HG02798 (cell line): ENCODE measurements around the gene RPS2.
A peak's percentile ranks its signal among the peaks of the same experiment; 100 is the strongest.
"Not testable (repeated sequence)": the region's sequence is repeated elsewhere in the genome, so short reads cannot be mapped to it uniquely, and the experiment has no call there.

Source experiments
- ATAC-seq: cut with Tn5 transposase; IDR thresholded peaks from one replicate; pipeline ENCODE4 v1.9.1; 2021; ENCODE audit warnings: mild to moderate bottlenecking; ENCODE audit not compliant: unreplicated experiment, poor library complexity

RPS2 gene

DNA sequence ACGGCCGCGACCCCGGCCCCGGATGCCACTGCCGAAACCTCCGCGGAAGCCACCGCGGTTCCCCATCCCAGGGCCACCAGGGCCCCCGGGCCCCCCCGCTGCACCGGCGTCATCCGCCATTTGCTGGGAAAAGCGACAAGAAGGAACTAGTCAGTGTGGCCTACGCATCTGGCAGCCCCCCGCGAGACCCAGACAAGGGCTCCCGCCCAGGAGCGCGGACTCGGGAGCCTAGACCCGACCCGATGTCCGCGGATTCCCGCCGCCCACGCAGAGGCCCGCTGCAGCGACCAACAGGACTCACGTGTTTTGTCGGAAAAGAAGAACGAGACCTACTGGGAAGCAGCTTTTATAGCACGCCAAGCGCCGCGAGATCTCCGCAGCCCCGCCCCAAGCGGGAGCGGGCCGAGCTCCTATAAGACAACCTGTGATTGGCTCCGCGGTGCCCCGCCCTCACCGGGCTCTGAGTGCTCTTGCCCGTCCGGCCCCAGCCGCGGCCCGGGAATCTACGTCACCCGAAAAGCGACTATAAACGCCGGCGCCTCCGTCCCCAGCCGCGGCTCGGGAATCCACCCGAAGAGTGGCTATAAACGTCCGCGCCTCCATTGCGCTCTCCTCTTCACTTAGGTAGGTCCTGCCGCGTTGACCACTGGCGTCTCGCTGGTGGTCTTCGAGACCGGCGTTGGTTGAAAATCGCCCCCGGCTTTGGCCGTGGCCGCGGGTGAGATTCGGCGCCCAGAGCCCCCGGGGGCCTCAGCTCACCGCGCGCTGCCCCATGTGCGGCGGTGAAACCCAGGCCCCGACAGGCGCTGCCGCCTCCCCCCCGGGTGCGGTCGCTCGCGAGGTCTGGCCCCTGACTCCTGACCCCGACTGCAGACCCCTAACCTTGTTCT is at the start of gene RPS2:
Gene RPS2 (minus strand): TSS at position 321 of the 890 bp plus-strand sequence. CDS start 201 bp downstream, at position 120.
- ATAC-seq = peak; percentile 89

DNA sequence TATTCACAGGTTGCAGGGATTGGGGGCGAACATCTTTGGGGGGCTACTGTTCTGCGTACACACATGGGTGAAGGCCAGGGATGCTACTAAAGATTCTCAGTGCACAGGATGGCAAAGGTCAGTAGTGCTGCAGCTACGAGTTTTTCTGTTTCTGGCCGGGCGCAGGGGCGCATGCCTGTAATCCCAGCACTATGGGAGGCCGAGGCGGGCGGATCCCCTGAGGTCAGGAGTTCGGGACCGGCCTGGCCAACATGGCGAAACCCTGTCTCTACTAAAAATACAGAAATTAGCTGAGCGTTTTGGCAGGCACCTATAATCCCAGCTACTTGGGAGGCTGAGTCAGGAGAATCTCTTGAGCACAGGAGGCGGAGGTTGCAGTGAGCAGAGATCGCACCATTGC is 48.9 kb upstream of the RPS2 start:
- ATAC-seq = no peak

- not testable (repeated sequence) for ATAC-seq
Measured at GRCh38 chr16:2011726-2012125, 47.1 kb upstream of the RPS2 start.

- ATAC-seq = peak; percentile 89
Measured at GRCh38 chr16:2009791-2010510, 45.3 kb upstream of the RPS2 start, which contains the start of gene ZNF598. ZNF598 (minus strand) TSS chr16:2009821.

DNA sequence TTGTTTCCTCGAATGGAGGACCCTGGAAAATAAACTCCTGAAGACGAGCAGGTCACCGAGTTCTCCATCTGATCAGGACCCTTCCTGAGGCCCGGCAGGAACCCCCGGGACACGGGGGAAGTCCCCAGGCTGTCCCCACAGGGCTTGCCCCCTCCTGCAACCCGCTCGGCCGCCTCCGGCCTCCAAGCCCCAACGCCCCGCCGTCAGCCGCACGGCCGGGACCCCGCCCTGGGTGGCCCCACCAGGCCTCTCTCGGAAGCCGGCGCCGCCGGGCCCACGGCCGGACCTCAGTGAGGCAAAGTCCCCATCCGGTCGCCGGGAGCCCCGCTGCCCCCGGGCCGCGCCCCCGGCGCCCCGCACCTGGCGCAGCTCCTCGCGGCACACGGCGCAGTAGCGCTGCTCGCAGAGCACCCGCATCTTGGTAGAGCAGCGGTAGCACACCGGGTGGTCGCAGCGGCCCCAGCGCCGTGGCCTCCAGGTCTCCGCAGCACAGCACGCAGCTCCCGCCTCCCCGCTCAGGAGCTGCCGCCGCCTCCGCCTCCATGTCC is 44.6 kb upstream of the RPS2 start:
- peak; percentile 42 for ATAC-seq

- ATAC-seq = peak; percentile 4
Measured at GRCh38 chr16:2008631-2009163, 44.1 kb upstream of the RPS2 start.

DNA sequence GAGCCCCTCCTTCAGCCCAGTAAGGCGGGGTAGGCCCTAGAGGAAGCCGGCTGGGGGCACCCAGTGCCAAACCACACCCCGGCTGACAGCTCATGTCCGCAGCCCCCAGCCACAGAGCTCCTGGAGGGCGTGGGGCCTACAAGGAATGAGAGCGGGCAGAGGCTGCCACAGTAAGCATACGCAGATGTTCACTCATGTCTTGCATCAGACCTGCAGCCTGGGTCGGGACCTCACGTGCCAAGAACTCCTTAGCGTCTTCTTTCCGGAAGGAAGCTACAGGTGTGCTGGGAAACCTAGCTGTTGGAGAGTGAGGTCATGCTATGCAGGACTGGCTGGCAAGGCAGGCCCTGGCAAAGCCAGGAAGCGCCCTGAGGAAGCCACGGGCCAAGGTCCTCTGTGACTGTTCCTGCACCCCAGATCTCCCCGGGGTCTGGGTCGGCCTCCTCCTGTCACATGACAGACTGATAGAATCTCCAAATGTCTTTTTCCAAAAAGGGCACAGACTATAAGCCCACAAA is 43.4 kb upstream of the RPS2 start:
- ATAC-seq = no peak

DNA sequence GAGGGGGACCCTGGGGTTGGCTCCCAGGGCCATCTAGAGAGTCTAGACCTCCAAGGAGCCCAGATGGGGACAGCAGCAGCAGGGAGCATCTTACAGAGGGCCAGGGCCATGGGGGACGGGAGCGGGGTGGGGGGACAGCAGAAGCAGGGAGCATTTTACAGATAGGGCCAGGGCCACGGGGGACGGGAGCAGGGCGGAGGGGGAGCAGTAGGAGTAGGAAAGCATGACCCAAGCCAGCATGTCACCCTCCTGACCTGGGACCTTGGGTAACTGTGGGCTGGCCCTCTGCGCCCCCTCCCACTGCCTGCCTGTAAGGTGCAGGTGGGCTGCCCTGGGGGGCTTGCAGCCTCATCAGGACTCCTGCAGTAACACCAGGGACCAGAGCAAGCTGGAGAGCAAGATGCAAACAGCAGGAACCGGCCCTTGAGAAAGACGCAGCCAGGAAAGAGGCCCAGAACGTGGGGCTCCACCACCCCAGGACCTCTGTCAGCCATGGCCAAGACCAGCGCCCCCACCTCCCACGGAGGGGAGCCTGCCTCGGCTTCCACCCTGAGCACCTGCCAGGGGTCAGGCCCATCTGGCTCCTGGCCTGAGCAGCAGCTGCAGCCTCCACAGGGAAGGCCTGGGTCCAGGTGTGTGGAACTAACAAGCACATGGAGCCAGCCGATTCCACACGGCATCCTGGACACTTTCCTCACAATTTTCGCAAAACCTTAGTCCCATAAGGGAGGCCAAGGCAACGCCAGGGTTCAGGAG is 42.6 kb upstream of the RPS2 start:
- ATAC-seq = no peak

GRCh38 chr16:2006317-2006716 is 41.7 kb upstream of the RPS2 start:
- no peak for ATAC-seq

DNA sequence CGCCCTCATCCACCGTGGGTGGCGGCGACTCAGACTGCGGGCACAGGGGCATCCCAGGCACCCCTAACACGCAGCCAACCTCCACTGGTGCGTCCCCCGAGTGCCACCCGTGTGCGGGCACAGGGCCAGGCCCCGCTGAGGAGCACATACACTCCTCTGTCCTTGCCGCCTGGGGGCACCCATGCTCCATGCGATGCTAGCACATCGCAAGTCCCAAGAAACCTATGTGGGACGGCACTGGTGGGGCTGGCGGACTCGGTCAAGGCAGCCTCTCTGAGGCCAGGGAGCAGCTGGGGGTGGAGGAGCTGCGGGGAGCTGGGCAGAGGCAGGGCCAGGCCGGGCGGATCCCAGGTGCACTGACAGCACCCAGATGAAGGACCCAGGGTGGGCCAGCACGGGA is 41.0 kb upstream of the RPS2 start:
- ATAC-seq = no peak

- ATAC-seq = no peak
Measured at GRCh38 chr16:2004795-2005517, 40.3 kb upstream of the RPS2 start.

- peak; percentile 72 for ATAC-seq
Measured at GRCh38 chr16:2003827-2004641, 39.4 kb upstream of the RPS2 start.

DNA sequence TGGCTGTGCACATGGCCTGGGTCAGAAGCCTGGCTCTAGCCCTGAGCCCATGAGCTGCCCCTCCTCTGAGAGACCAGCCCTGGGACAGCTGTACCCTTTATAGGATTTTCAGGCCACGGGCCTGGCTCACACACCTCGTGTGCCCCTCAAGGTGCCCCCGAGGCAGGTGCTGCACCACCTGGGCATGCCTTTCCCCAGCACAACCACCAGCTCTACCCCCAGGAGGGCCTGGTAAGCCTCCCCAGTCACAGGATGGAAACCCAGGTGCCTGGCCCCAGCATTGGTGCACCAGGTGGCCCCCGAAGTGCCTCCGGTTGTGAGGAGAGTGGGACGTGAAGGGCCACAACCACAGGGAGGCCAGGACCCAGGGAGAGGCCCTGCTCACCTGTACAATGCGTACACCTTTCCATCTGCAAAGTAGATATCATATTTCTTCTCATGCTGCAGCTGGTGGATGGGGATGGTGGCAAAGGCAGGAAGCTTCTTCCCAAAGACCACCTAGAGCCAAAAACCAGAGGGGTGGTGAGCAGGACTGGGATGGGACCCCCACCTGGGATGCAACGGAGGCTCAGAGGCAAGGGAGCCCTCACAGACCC is 38.7 kb upstream of the RPS2 start:
- no peak for ATAC-seq

DNA sequence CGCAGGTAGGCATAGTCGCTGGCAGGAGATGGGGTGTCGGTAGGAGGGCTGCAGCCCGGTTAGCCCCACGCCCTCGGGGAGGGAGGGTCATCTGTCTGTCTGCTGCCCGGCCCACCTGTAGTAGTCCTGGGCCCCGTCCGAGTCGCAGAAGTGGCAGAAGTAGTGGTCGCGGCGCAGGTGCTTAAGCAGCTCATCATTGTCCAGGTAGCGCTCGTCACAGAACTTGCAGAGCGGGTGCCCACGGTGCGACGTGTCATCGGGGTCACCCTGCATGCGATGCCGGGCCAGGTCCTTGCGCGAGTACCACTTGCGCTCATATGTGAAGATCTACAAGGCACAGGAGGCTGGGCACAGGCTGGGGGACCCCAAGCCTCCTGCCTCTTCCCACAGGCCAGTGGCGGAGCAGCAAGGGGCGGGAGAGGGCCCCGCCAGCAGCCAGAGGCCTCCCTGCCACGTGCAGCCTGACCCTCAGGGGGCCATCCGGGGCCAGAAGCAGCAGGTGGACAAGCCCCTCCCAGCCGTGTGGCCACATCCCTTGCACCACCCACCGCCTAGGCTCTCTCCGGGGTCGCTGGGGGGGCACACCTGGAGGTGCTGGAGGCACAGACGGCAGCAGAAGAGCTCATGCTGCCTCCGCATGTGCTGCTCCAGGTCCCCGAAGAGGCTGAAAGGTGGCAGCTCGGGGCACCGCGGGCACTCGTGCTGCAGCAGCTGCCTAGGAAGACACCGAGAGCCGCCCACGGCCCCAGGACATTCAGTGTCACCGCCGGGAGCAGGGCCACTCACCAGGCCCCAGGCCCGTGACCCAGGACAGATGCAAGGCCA is 38.0 kb upstream of the RPS2 start:
- no peak for ATAC-seq

DNA sequence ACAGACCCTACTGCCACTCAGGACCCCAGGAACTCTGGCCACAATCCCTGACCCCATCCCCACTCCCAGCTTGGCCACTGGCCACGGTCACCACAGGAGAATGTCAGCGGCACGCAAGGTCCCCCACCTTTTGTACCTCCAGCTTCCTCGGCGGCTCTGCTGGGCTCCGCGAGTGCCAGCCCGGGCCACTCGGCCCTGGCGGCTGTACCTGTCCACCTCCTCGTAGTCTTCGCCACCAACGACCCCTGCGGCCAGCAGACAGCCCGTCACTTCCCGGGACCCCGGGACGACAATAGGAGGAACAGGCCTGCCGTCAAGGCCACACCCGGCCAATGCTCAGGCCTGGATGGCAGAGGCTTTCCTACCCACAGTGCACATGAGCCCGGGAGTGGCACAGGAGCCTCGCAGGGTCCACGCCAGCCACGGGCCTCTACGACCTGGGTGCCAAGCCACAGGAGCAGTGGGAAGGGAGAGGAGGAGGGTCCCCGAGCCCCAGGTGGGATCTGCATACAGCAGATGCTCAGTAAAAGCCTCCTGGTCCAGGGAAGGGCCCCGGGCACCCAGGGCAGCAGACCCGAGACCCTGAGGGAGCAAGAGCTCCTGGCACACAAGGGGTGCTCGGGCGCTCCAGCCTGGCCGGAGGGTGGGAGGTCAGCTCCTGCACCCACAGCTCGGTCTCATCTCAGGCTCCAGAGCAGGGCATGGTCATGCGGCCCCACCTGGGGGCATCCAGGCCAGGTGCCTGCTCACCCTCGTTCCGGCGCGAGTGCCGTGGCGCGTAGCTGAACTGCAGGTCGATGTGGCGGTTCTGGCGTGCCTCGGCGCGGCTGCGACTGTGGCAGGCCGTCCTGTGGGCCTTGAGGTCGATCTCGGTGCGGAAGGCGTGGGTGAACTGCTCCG is 37.1 kb upstream of the RPS2 start:
- no peak for ATAC-seq

- no peak for ATAC-seq
Measured at GRCh38 chr16:2001035-2001434, 36.4 kb upstream of the RPS2 start.
